Measurements from ENCODE around the gene SPAG16.

DNA sequence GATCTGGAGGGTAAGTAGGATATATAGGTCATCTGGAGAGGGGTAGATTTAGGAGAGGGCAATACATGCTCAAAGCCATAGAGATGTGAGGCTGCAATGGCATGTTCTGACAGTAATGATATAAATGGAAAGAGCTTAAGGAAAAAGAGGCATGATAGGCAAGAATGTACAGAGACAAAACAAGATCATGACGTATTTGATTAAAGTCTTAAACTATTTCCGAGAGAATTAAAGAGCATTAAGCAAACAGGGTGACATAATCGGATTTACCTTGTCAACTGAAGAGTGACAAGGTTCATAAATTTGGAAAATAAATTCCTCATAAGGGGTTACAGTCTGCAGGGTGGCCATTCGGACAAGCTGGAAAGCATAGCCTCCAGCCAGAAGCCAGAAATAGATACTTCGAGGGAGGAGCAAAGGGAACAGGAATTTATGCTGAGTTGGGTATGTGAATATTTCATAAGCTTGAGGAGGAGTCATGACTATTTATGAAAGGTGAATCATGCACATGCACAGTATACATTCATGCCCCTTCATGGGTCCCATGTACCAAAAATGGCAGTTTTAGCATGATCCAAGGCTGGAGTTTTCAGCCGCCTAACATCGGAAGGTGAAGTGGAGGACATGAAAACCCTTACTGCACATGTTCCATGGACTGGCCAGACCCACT lies 730.4 kb downstream of the SPAG16 start:
- no peak for TF ChIP-seq CTCF (IDR thresholded peaks at IDR 0.05; ENCODE audit: insufficient read depth, low read length, poor library complexity, severe bottlenecking)
- no peak for TF ChIP-seq EZH2phosphoT487 (conservative IDR thresholded peaks at IDR 0.05; ENCODE audit: low read length)
